H9 (cell line): ENCODE data around the gene CTIF. TPM values are rescaled to one million over a fixed set of nuclear protein-coding genes. Genes with fewer than 3 reads are reported as not detected.
A peak's percentile ranks its signal among the peaks of the same experiment; 100 is the strongest.

Experiments
- DNase-seq: peaks from one replicate; pipeline ENCODE4 v3.0.0-alpha.2; 2017
- H2AFZ ChIP-seq: one replicate; pipeline ENCODE4 v1.6.1; 2013; ENCODE audit warnings: mild to moderate bottlenecking, low read length, control low read depth, moderate library complexity
- H2AK5ac ChIP-seq: 2 replicates; pipeline ENCODE4 v1.6.1; 2013; ENCODE audit warnings: low read length, control low read depth, mixed read lengths; ENCODE audit not compliant: insufficient read length
- H2BK120ac ChIP-seq: one replicate; pipeline ENCODE4 v1.6.1; 2013; ENCODE audit warnings: low read depth, mild to moderate bottlenecking, low read length, control low read depth, inconsistent platforms; ENCODE audit not compliant: poor library complexity, severe bottlenecking
- H2BK12ac ChIP-seq: 2 replicates; pipeline ENCODE4 v1.6.1; 2013; ENCODE audit warnings: low read length, control low read depth, mixed read lengths, low read depth; ENCODE audit not compliant: insufficient read length
- H2BK15ac ChIP-seq: 2 replicates; pipeline ENCODE4 v1.6.1; 2013; ENCODE audit warnings: low read depth, low read length, control low read depth
- H2BK20ac ChIP-seq: one replicate; pipeline ENCODE4 v1.6.1; 2013; ENCODE audit warnings: low read depth, mild to moderate bottlenecking, low read length, control low read depth, inconsistent platforms; ENCODE audit not compliant: poor library complexity, severe bottlenecking
- H2BK5ac ChIP-seq: 2 replicates; pipeline ENCODE4 v1.6.1; 2013; ENCODE audit warnings: low read length, control low read depth, mixed read lengths; ENCODE audit not compliant: insufficient read length
- H3K14ac ChIP-seq: 2 replicates; pipeline ENCODE4 v1.6.1; 2013; ENCODE audit warnings: low read length, control low read depth; ENCODE audit not compliant: insufficient read depth
- H3K18ac ChIP-seq: 2 replicates; pipeline ENCODE4 v1.6.1; 2013; ENCODE audit warnings: low read depth, mild to moderate bottlenecking, mixed read lengths, low read length, control low read depth; ENCODE audit not compliant: insufficient read length
- H3K23ac ChIP-seq: 2 replicates; pipeline ENCODE4 v1.6.1; 2013; ENCODE audit warnings: low read length, control low read depth, mixed read lengths, low read depth; ENCODE audit not compliant: insufficient read length
- H3K23me2 ChIP-seq: 2 replicates; pipeline ENCODE4 v1.6.1; 2013; ENCODE audit warnings: low read depth, mild to moderate bottlenecking, mixed read lengths, low read length, control low read depth; ENCODE audit not compliant: insufficient read length, poor library complexity, severe bottlenecking
- H3K27ac ChIP-seq: 2 replicates; pipeline ENCODE4 v1.5.1; 2013; ENCODE audit warnings: low read length, control low read depth, mixed read lengths, low read depth; ENCODE audit not compliant: insufficient read length
- H3K27me3 ChIP-seq: 2 replicates; pipeline ENCODE4 v1.6.1; 2013; ENCODE audit warnings: low read length, control low read depth, inconsistent platforms; ENCODE audit not compliant: insufficient read depth
- H3K4ac ChIP-seq: 2 replicates; pipeline ENCODE4 v1.6.1; 2013; ENCODE audit warnings: low read depth, mild to moderate bottlenecking, control low read depth, inconsistent platforms, low read length, moderate library complexity
- H3K4me1 ChIP-seq: 2 replicates; pipeline ENCODE4 v1.6.1; 2013; ENCODE audit warnings: low read length, control low read depth, inconsistent platforms; ENCODE audit not compliant: insufficient read depth
- H3K4me2 ChIP-seq: 2 replicates; pipeline ENCODE4 v1.6.1; 2013; ENCODE audit warnings: low read length, control low read depth, mixed read lengths; ENCODE audit not compliant: insufficient read length, insufficient read depth
- H3K56ac ChIP-seq: 2 replicates; pipeline ENCODE4 v1.6.1; 2013; ENCODE audit warnings: low read depth, mild to moderate bottlenecking, mixed read lengths, low read length, control low read depth; ENCODE audit not compliant: insufficient read length
- H3K79me1 ChIP-seq: 2 replicates; pipeline ENCODE4 v1.6.1; 2013; ENCODE audit warnings: low read depth, mild to moderate bottlenecking, moderate library complexity, low read length, control low read depth, inconsistent platforms; ENCODE audit not compliant: insufficient read depth, poor library complexity, severe bottlenecking
- H3K79me2 ChIP-seq: 2 replicates; pipeline ENCODE4 v1.6.1; 2013; ENCODE audit warnings: low read length, control low read depth, inconsistent platforms; ENCODE audit not compliant: insufficient read depth
- H3K9ac ChIP-seq: 2 replicates; pipeline ENCODE4 v1.6.1; 2013; ENCODE audit warnings: low read length, control low read depth, mixed read lengths; ENCODE audit not compliant: insufficient read length; ENCODE audit errors: extremely low read depth
- H3K9me3 ChIP-seq: one replicate; pipeline ENCODE4 v1.6.1; 2013; ENCODE audit warnings: low read depth, low read length, inconsistent platforms; ENCODE audit not compliant: control insufficient read depth
- H3T11ph ChIP-seq: one replicate; pipeline ENCODE4 v1.6.1; 2013; ENCODE audit warnings: mild to moderate bottlenecking, low read length, control low read depth, inconsistent platforms
- H4K20me1 ChIP-seq: one replicate; pipeline ENCODE4 v1.6.1; 2013; ENCODE audit not compliant: control insufficient read depth, insufficient read length, insufficient read depth
- H4K5ac ChIP-seq: 2 replicates; pipeline ENCODE4 v1.6.1; 2013; ENCODE audit warnings: low read depth, mild to moderate bottlenecking, mixed read lengths, low read length, control low read depth; ENCODE audit not compliant: insufficient read length
- H4K8ac ChIP-seq: replicated peaks from 2 replicates; pipeline ENCODE4 v1.6.1; 2013; ENCODE audit warnings: low read length, control low read depth, mixed read lengths, low read depth; ENCODE audit not compliant: insufficient read length
- H4K91ac ChIP-seq: 2 replicates; pipeline ENCODE4 v1.6.1; 2013; ENCODE audit warnings: low read depth, mild to moderate bottlenecking, moderate library complexity, mixed read lengths, low read length, control low read depth; ENCODE audit not compliant: insufficient read length
- H3K27ac Mint-ChIP-seq, 3 experiments: 2 replicates in 2 of 3; 3 replicates in 1 of 3; pipeline ENCODE4 v1.8.0; 2020 to 2021; ENCODE audit warnings: mixed read lengths in 3 of 3, mild to moderate bottlenecking in 1 of 3, moderate library complexity in 1 of 3
- H3K27me3 Mint-ChIP-seq: 2 replicates; pipeline ENCODE4 v1.8.0; 2021; ENCODE audit warnings: low read depth, mild to moderate bottlenecking, moderate library complexity, mixed read lengths
- H3K36me3 Mint-ChIP-seq, 3 experiments: 2 replicates in 2 of 3; 3 replicates in 1 of 3; pipeline ENCODE4 v1.8.0; 2020 to 2021; ENCODE audit warnings: low read depth in 3 of 3, mixed read lengths in 3 of 3; ENCODE audit not compliant: insufficient read depth in 1 of 3
- H3K4me1 Mint-ChIP-seq, 2 experiments: 2 replicates each; pipeline ENCODE4 v1.8.0; 2020; ENCODE audit warnings: mixed read lengths in 2 of 2
- H3K4me3 Mint-ChIP-seq, 2 experiments: 2 replicates in 1 of 2; 3 replicates in 1 of 2; pipeline ENCODE4 v1.8.0; 2020 to 2021; ENCODE audit warnings: mild to moderate bottlenecking in 2 of 2, mixed read lengths in 2 of 2, moderate library complexity in 1 of 2
- H3K9me3 Mint-ChIP-seq, 2 experiments: 2 replicates in 1 of 2; 3 replicates in 1 of 2; pipeline ENCODE4 v1.8.0; 2020; ENCODE audit warnings: mild to moderate bottlenecking in 2 of 2, mixed read lengths in 2 of 2, moderate library complexity in 1 of 2
- CTCF ChIP-seq: fragments of 200-600 bp; sonication (generic); conservative IDR thresholded peaks from 3 replicates; pipeline ENCODE4 v1.8.0; 2021; ENCODE audit warnings: antibody characterized with exemption, mild to moderate bottlenecking
- WGBS: extraction: QIAGEN DNeasy Blood & Tissue Kit; methylation state at CpG from one replicate; pipeline ENCODE4 v1.1.7; 2013; ENCODE audit warnings: missing lambda C conversion rate, low lambda C conversion rate, mixed read lengths; ENCODE audit not compliant: insufficient read length; ENCODE audit errors: extremely low coverage; 5-methylcytosine and 5-hydroxymethylcytosine counted together
- total RNA-seq: library from RNA; stranded (reverse); gene quantifications from 2 replicates; pipeline ENCODE4 v1.2.1, GENCODE V29; 2021

CTIF gene
- total RNA-seq, 1 experiment from 2014 or later = 15.8 TPM

GRCh38 chr18:48563027-48563426 is 24.2 kb downstream of the CTIF start:
- Histone ChIP-seq H4K5ac (no peak overlapping the region), H3K56ac (no peak overlapping the region), H3K23ac (no peak overlapping the region), H3K79me2 (no peaks in the 10 kb centered on the region), H3K27ac (no peak overlapping the region), H3K4me1 (peaks cover 2% of the 10 kb centered on the region; the same call in 1 of the 2 replicates), H4K8ac (no peak overlapping the region), H3K14ac (no peak overlapping the region), H2BK20ac (no peak overlapping the region), H2AK5ac (no peak overlapping the region), H2BK12ac (no peak overlapping the region), H2AFZ (no peak overlapping the region), H4K91ac (no peak overlapping the region), H2BK5ac (no peak overlapping the region), H2BK120ac (no peak overlapping the region), H3K79me1 (no peaks in the 10 kb centered on the region), H3K4me2 (no peak overlapping the region), H3T11ph (no peak overlapping the region), H3K4ac (no peak overlapping the region), H3K23me2 (no peaks in the 10 kb centered on the region), H3K9ac (no peak overlapping the region), H4K20me1 (no peaks in the 10 kb centered on the region), H3K27me3 (no peaks in the 10 kb centered on the region), H2BK15ac (no peak overlapping the region), H3K9me3 (no peaks in the 10 kb centered on the region), H3K18ac (no peak overlapping the region)
- WGBS = no CpG with 5 or more reads among the region's 2 CpGs
- Mint-ChIP-seq H3K27me3 (no peaks in the 10 kb centered on the region), H3K4me3 (no peak overlapping the region), H3K27ac (peak overlapping the region in 1 of 3 experiments; percentile 78; a peak in 2 of 7 replicates), H3K9me3 (peaks cover 5 to 6% of the 10 kb centered on the region in 2 experiments; a peak in 4 of 5 replicates), H3K4me1 (peaks cover 22 to 25% of the 10 kb centered on the region in 2 experiments), H3K36me3 (peaks cover 1 to 9% (median 3%) of the 10 kb centered on the region in 3 experiments)
- DNase-seq = no peak
- TF ChIP-seq CTCF = no peak
